Natural killer cell (primary cell): ENCODE measurements around the gene HTR2B. TPM values are rescaled to one million over a fixed set of nuclear protein-coding genes. Genes with fewer than 3 reads are reported as not detected.

Experiments
- ATAC-seq, 3 donors: fragments of 150-1000 bp in 2 of 3; fragments of 200-7000 bp in 1 of 3; cut with Tn5 transposase; 1 replicate in 1 of 3; 2 replicates in 2 of 3; pipeline ENCODE4 v1.10.0; 2021; ENCODE audit warnings: mild to moderate bottlenecking in 2 of 3, moderate library complexity in 2 of 3
- DNase-seq, 2 donors: peaks; one replicate each; pipeline versions ENCODE4 v3.0.0 to v3.0.0-alpha.2; 2013 to 2021; ENCODE audit warnings: mixed read lengths in 1 of 2
- H3K27ac ChIP-seq: one replicate; pipeline ENCODE4 v1.5.1; 2013; ENCODE audit warnings: mild to moderate bottlenecking, low read length
- H3K27me3 ChIP-seq: one replicate; pipeline ENCODE4 v1.6.1; 2013; ENCODE audit warnings: low read length; ENCODE audit not compliant: control insufficient read depth, insufficient read depth
- H3K36me3 ChIP-seq: one replicate; pipeline ENCODE4 v1.6.1; 2013; ENCODE audit warnings: low read length; ENCODE audit not compliant: control insufficient read depth, insufficient read depth
- H3K4me1 ChIP-seq: one replicate; pipeline ENCODE4 v1.6.1; 2013; ENCODE audit warnings: low read length; ENCODE audit not compliant: control insufficient read depth, insufficient read depth
- H3K4me3 ChIP-seq: one replicate; pipeline ENCODE4 v1.5.1; 2013; ENCODE audit warnings: low read length
- H3K9me3 ChIP-seq: one replicate; pipeline ENCODE4 v1.6.1; 2013; ENCODE audit warnings: low read length; ENCODE audit not compliant: control insufficient read depth, insufficient read depth
- H3K27ac Mint-ChIP-seq, 2 donors: one replicate each; pipeline ENCODE4 v1.8.0; 2022; ENCODE audit warnings: mild to moderate bottlenecking in 2 of 2, mixed read lengths in 2 of 2, moderate library complexity in 1 of 2
- H3K27me3 Mint-ChIP-seq, 2 donors: one replicate each; pipeline ENCODE4 v1.8.0; 2022; ENCODE audit warnings: low read depth in 2 of 2, mixed read lengths in 2 of 2
- H3K36me3 Mint-ChIP-seq: one replicate; pipeline ENCODE4 v1.8.0; 2022; ENCODE audit warnings: mixed read lengths
- H3K4me1 Mint-ChIP-seq, 2 donors: one replicate each; pipeline ENCODE4 v1.8.0; 2022; ENCODE audit warnings: mixed read lengths in 2 of 2
- H3K4me3 Mint-ChIP-seq: one replicate; pipeline ENCODE4 v1.8.0; 2022; ENCODE audit warnings: mild to moderate bottlenecking, moderate library complexity, mixed read lengths
- H3K9me3 Mint-ChIP-seq, 2 donors: one replicate each; pipeline ENCODE4 v1.8.0; 2022; ENCODE audit warnings: mixed read lengths in 2 of 2
- WGBS: methylation state at CpG from one replicate; pipeline ENCODE4 v1.1.7; 2013; ENCODE audit warnings: missing lambda C conversion rate; ENCODE audit not compliant: insufficient coverage; 5-methylcytosine and 5-hydroxymethylcytosine counted together
- intact Hi-C: fragments of 100-400 bp; cut with micrococcal nuclease; formaldehyde crosslinking; loops from one replicate; pipeline ENCODE4 v1.14.2; 2022
- total RNA-seq, 4 donors: library from RNA; stranded (reverse); fragments of 120-200 nt in 1 of 4; gene quantifications; one replicate each; pipeline versions ENCODE4 v1.2.3 to v1.2.4, GENCODE V29; 2013 to 2022
- TF ChIP-seq, protein P1 (sequence below): fragments of 200-600 bp; IDR thresholded peaks from one replicate; pipeline ENCODE4 v1.8.0; 2022; ENCODE audit warnings: antibody characterized with exemption

Gene HTR2B
- total RNA-seq, 3 donors from 2014 or later (not counting 1 experiment from before 2014, with no cell fraction given): not detected

GRCh38 chr2:231169488-231169887, 44.6 kb upstream of the HTR2B start:
- no peaks in the 10 kb centered on the region for H3K9me3 ChIP-seq
- WGBS: 100% methylated on average over 2 of the region's 3 CpGs
- no peaks in the 10 kb centered on the region for H3K4me1 Mint-ChIP-seq
- H3K27ac Mint-ChIP-seq: no peak overlapping the region
- ATAC-seq (no peak), DNase-seq (no peak)
- H3K27me3 ChIP-seq: no peaks in the 10 kb centered on the region
- H3K4me3 Mint-ChIP-seq: no peak overlapping the region
- H3K27me3 Mint-ChIP-seq: no peaks in the 10 kb centered on the region
- no peaks in the 10 kb centered on the region for H3K9me3 Mint-ChIP-seq
- TF ChIP-seq, protein P1, sequence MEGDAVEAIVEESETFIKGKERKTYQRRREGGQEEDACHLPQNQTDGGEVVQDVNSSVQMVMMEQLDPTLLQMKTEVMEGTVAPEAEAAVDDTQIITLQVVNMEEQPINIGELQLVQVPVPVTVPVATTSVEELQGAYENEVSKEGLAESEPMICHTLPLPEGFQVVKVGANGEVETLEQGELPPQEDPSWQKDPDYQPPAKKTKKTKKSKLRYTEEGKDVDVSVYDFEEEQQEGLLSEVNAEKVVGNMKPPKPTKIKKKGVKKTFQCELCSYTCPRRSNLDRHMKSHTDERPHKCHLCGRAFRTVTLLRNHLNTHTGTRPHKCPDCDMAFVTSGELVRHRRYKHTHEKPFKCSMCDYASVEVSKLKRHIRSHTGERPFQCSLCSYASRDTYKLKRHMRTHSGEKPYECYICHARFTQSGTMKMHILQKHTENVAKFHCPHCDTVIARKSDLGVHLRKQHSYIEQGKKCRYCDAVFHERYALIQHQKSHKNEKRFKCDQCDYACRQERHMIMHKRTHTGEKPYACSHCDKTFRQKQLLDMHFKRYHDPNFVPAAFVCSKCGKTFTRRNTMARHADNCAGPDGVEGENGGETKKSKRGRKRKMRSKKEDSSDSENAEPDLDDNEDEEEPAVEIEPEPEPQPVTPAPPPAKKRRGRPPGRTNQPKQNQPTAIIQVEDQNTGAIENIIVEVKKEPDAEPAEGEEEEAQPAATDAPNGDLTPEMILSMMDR: no peak
- H3K27ac ChIP-seq: no peak overlapping the region
- peaks cover 39% of the 10 kb centered on the region for H3K36me3 Mint-ChIP-seq
- peaks cover 60% of the 10 kb centered on the region for H3K36me3 ChIP-seq
- H3K4me1 ChIP-seq: no peaks in the 10 kb centered on the region
- H3K4me3 ChIP-seq: no peak overlapping the region
- intact Hi-C loops: no loop called here

DNA sequence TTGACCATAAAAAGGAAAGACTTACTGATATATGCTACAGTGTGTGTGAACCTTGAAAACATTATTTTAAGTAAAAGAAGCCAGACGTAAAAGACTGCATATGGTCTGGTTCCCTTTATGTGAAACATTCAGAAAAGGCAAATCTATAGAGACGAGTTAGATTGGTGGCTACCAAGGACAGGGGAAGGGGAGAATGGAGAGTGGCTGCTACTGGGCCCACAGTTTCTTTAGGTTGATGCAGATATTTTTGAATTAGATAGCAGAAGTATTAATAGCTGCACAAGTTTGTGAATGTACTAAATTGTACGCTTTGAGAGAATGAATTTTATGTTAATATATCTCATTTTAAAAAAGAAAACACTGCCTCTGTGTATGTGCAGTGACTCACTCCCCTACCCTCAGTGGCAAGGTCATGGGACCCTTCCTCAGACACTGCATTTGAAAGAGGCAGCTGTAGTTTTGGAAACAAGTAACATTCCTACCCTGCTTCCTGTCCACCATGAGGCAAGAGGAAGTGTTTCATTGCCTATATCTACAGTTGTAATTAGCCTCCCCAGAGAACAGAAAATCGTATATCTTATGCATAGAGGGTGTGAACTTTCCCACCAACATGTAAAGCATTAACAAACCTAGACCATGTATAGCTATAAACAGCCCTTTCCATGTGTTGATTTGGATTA, 43.8 kb upstream of the HTR2B start:
- intact Hi-C loops: no loop called here
- H3K36me3 ChIP-seq: peaks cover 64% of the 10 kb centered on the region
- no peaks in the 10 kb centered on the region for H3K4me1 ChIP-seq
- whole genome bisulfite sequencing: 93% methylated on average over 2 of the region's 4 CpGs
- H3K9me3 ChIP-seq: no peaks in the 10 kb centered on the region
- no peak for ATAC-seq
- Mint-ChIP-seq H3K4me3 (no peak overlapping the region), H3K36me3 (peaks cover 39% of the 10 kb centered on the region), H3K27ac (no peak overlapping the region), H3K4me1 (no peaks in the 10 kb centered on the region), H3K9me3 (no peaks in the 10 kb centered on the region), H3K27me3 (no peaks in the 10 kb centered on the region)
- no peak overlapping the region for H3K27ac ChIP-seq
- TF ChIP-seq, protein P1: no peak
- no peak for DNase-seq
- no peaks in the 10 kb centered on the region for H3K27me3 ChIP-seq
- H3K4me3 ChIP-seq: no peak overlapping the region

DNA sequence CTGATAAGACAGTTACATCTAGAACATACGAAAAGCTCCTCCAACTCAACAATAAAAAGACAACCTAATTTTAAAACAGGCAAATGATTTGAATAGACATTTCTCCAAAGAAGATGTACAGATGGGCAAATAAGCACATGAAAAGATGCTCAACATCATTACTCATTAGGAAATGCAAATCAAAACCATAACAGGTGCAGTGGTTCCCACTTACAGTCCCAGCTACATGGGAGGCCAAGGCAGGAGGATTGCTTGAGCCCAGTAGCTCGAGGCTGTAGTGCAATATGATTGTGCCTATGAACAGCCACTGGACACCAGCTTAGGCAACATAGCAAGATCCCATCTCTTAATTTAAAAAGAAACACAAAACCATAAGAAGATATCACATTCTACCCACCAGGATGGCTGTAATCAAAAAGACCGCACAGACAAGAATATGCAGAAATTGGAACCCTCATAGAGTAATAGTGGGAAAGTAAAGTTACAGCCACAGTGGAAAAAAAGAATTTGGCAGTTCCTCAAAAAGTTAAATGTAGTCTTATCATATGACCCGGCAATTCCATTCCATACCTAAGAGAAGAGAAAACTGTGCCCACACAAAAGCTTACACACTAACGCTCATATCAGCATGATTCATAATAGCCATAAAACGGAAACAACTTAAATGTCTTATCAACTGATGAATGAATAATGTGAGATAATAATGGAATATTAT, 43.1 kb upstream of the HTR2B start:
- intact Hi-C loops: no loop called here
- no peaks in the 10 kb centered on the region for H3K27me3 ChIP-seq
- Mint-ChIP-seq H3K27ac (no peak overlapping the region), H3K36me3 (peaks cover 39% of the 10 kb centered on the region), H3K4me1 (no peaks in the 10 kb centered on the region), H3K9me3 (no peaks in the 10 kb centered on the region), H3K27me3 (no peaks in the 10 kb centered on the region), H3K4me3 (no peak overlapping the region)
- ATAC-seq (no peak), DNase-seq (no peak)
- TF ChIP-seq, protein P1: no peak
- no peak overlapping the region for H3K4me3 ChIP-seq
- 92% methylated on average over 3 of the region's 6 CpGs for WGBS
- no peak overlapping the region for H3K27ac ChIP-seq
- peaks cover 61% of the 10 kb centered on the region for H3K36me3 ChIP-seq
- no peaks in the 10 kb centered on the region for H3K4me1 ChIP-seq
- no peaks in the 10 kb centered on the region for H3K9me3 ChIP-seq
